GM23248 (cell line): ENCODE data around the gene SCAI. TPM values are rescaled to one million over a fixed set of nuclear protein-coding genes. Genes with fewer than 3 reads are reported as not detected.
"Not testable (repeated sequence)": the region's sequence is repeated elsewhere in the genome, so short reads cannot be mapped to it uniquely, and the experiment has no call there.

Source experiments
- DNase-seq: peaks from one replicate; pipeline ENCODE4 v3.0.0-alpha.2; 2015
- H2AFZ ChIP-seq: fragments of 200-600 bp; sonication (generic); 2 replicates; pipeline ENCODE4 v1.6.1; 2016; ENCODE audit warnings: antibody characterized with exemption
- H3F3A ChIP-seq: fragments of 200-600 bp; sonication (generic); 2 replicates; pipeline ENCODE4 v1.6.1; 2016; ENCODE audit warnings: mild to moderate bottlenecking, antibody characterized with exemption, mixed run types; ENCODE audit not compliant: insufficient read depth
- H3K27ac ChIP-seq: fragments of 200-600 bp; sonication (generic); 2 replicates; pipeline ENCODE4 v1.5.1; 2016; ENCODE audit warnings: mild to moderate bottlenecking
- H3K27me3 ChIP-seq: fragments of 200-600 bp; sonication (generic); replicated peaks from 2 replicates; pipeline ENCODE4 v1.6.1; 2016; ENCODE audit warnings: mild to moderate bottlenecking; ENCODE audit not compliant: insufficient read depth
- H3K36me3 ChIP-seq: fragments of 200-600 bp; sonication (generic); 2 replicates; pipeline ENCODE4 v1.6.1; 2016; ENCODE audit warnings: low read depth, mild to moderate bottlenecking
- H3K4me1 ChIP-seq: fragments of 200-600 bp; sonication (generic); 2 replicates; pipeline ENCODE4 v1.6.1; 2016; ENCODE audit warnings: mild to moderate bottlenecking; ENCODE audit not compliant: insufficient read depth
- H3K4me2 ChIP-seq: fragments of 200-600 bp; sonication (generic); one replicate; pipeline ENCODE4 v1.6.1; 2016; ENCODE audit warnings: mild to moderate bottlenecking; ENCODE audit not compliant: unreplicated experiment
- H3K4me3 ChIP-seq: fragments of 200-600 bp; sonication (generic); 2 replicates; pipeline ENCODE4 v1.5.1; 2016; ENCODE audit warnings: mild to moderate bottlenecking
- H3K79me2 ChIP-seq: fragments of 200-600 bp; sonication (generic); 2 replicates; pipeline ENCODE4 v1.6.1; 2016; ENCODE audit warnings: mild to moderate bottlenecking; ENCODE audit not compliant: insufficient read depth
- H3K9ac ChIP-seq: fragments of 200-600 bp; sonication (generic); 2 replicates; pipeline ENCODE4 v1.6.1; 2016; ENCODE audit warnings: mild to moderate bottlenecking
- H3K9me2 ChIP-seq: fragments of 200-600 bp; sonication (generic); 2 replicates; pipeline ENCODE4 v1.6.1; 2016; ENCODE audit warnings: mixed run types, mild to moderate bottlenecking, moderate library complexity; ENCODE audit not compliant: insufficient read depth
- H3K9me3 ChIP-seq: fragments of 200-600 bp; sonication (generic); one replicate; pipeline ENCODE4 v1.6.1; 2017; ENCODE audit warnings: low read depth
- H4K20me1 ChIP-seq: fragments of 200-600 bp; sonication (generic); 2 replicates; pipeline ENCODE4 v1.6.0; 2016; ENCODE audit not compliant: insufficient read depth
- EZH2 ChIP-seq: fragments of 200-600 bp; sonication (generic); IDR thresholded peaks from 2 replicates; pipeline ENCODE4 v1.6.1; 2018; ENCODE audit warnings: antibody characterized with exemption, mild to moderate bottlenecking; ENCODE audit not compliant: insufficient read depth, poor library complexity, severe bottlenecking
- EZH2phosphoT487 ChIP-seq: fragments of 200-600 bp; sonication (generic); IDR thresholded peaks from 2 replicates; pipeline ENCODE4 v1.6.1; 2018; ENCODE audit warnings: antibody characterized with exemption, moderate library complexity, mild to moderate bottlenecking, low read depth; ENCODE audit not compliant: insufficient read depth
- WGBS, 2 experiments: methylation state at CpG; one replicate each; pipeline ENCODE4 v1.1.6; 2015 to 2017; ENCODE audit warnings: low lambda C conversion rate in 2 of 2, low coverage in 1 of 2; ENCODE audit errors: missing lambda C conversion rate in 2 of 2; 5-methylcytosine and 5-hydroxymethylcytosine counted together
- in situ Hi-C: fragments of 300-500 bp; cut with MboI; formaldehyde crosslinking; loops from 2 replicates; pipeline ENCODE4 v1.15.0; 2020
- polyA plus RNA-seq: library from polyadenylated mRNA; unstranded; fragments of >200 nt; fragmentation: Nextera tagmentation; extraction: Ambion mirVana; gene quantifications from 2 replicates; pipeline ENCODE4 v1.2.1, GENCODE V29; 2016
- total RNA-seq: library from RNA; depleted of rRNA; stranded (reverse); fragments of >200 nt; shearing (Covaris generic); gene quantifications from 2 replicates; pipeline ENCODE4 v1.2.3, GENCODE V29; 2014

The SCAI gene
- total and polyA plus RNA-seq, 2 experiments from 2014 or later: 3.0 TPM

DNA sequence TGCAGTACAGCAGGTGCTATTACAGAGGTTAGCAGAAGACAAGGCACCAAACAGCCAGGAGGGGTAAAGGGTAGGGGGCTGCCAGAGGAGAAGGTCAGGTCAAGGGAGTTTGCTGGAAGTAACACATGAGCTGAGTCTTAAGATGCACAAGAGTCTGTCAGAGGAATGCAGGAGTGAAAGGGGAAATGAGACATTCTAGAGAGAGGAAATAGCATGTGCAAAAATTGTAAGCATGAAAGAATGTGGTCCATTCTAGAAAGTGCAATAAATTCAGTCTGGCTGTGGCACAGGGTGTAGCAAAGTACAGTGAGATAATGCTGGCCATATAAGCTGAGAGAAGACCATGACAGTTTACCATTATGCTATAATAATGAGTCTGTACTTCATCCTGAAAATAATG, 209.0 kb downstream of the SCAI start:
- H4K20me1 ChIP-seq: no peaks in the 10 kb centered on the region
- H3K27me3 ChIP-seq: no peaks in the 10 kb centered on the region
- H3K4me2 ChIP-seq: peak overlapping the region; percentile 43
- no peaks in the 10 kb centered on the region; the same call in 1 of the 2 replicates for H3K79me2 ChIP-seq
- TF ChIP-seq EZH2phosphoT487 (no peak), EZH2 (no peak)
- H3K9me3 ChIP-seq: no peaks in the 10 kb centered on the region
- H2AFZ ChIP-seq: no peak overlapping the region
- H3F3A ChIP-seq: peaks cover 13% of the 10 kb centered on the region; the same call in 1 of the 2 replicates
- H3K4me1 ChIP-seq: peaks cover 14% of the 10 kb centered on the region
- H3K36me3 ChIP-seq: peaks cover 21% of the 10 kb centered on the region
- H3K9ac ChIP-seq: no peak overlapping the region
- H3K27ac ChIP-seq: peak overlapping the region; percentile 5; the same call in 1 of the 2 replicates
- in situ Hi-C loops: loop anchor here (25.0 kb wide), 1 partner anchor 203 kb away; the partner anchor contains the start of gene SCAI
- no peaks in the 10 kb centered on the region for H3K9me2 ChIP-seq
- H3K4me3 ChIP-seq: no peak overlapping the region
- DNase-seq: peak; percentile 65

DNA sequence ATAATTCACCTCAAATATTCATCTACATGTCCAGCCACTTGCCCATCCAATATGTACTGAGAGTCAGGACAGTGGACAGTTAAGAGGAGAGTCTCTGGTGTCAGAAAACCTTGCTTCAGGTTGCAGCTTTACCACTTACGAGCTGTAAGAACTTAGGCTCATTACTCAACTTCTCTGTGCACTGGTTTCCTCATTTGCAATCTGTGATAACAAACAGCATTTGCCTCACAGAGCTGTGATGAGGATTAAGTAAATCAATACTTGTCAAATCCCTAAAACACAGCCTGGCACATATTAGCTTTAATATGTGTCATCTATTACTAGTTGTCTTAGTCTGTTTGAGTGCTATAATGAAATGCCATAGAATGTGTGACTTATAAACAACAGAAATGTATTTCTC, 211.0 kb downstream of the SCAI start:
- in situ Hi-C loops: loop anchor here (25.0 kb wide), 1 partner anchor 205 kb away; the partner anchor contains the start of gene SCAI
- Histone ChIP-seq H3K9ac (no peak overlapping the region), H3K27ac (no peak overlapping the region), H3K36me3 (peaks cover 38% of the 10 kb centered on the region), H3K79me2 (no peaks in the 10 kb centered on the region), H3K9me3 (no peaks in the 10 kb centered on the region), H4K20me1 (no peaks in the 10 kb centered on the region), H3K4me1 (peaks cover 14% of the 10 kb centered on the region), H3F3A (peaks cover 13% of the 10 kb centered on the region; the same call in 1 of the 2 replicates), H2AFZ (no peak overlapping the region), H3K4me2 (no peak overlapping the region), H3K27me3 (no peaks in the 10 kb centered on the region), H3K4me3 (no peak overlapping the region), H3K9me2 (no peaks in the 10 kb centered on the region)
- no peak for TF ChIP-seq EZH2
- no peak for TF ChIP-seq EZH2phosphoT487
- WGBS, 2 experiments: 89 to 97% methylated on average over 1 of the region's 1 CpG
- DNase-seq: no peak

DNA sequence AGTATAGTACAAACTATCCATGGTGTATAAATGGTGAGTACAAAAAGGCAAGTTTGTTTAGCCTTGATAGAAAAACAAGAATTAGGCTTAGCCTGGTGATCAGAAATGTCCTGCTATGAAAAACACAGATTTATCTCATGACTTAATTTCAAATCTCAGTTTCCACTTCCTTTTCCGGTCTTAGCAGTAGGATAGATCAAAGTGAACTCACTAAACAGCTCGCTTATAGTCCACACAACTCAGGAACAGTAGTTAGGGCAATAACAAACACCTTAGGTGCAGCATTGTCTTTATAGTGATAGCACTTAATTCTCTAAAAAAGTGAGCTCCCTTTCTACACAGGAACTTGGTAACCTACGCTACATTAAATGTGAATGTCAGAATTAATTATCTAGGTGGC, 213.9 kb downstream of the SCAI start:
- Histone ChIP-seq H3K36me3 (peaks cover 44% of the 10 kb centered on the region), H3K4me2 (no peak overlapping the region), H3K4me1 (peaks cover 7% of the 10 kb centered on the region), H3K79me2 (no peaks in the 10 kb centered on the region), H3K27me3 (no peaks in the 10 kb centered on the region), H3K9me2 (no peaks in the 10 kb centered on the region), H2AFZ (no peak overlapping the region), H3K4me3 (no peak overlapping the region), H3K27ac (no peak overlapping the region), H3K9ac (no peak overlapping the region), H4K20me1 (no peaks in the 10 kb centered on the region), H3K9me3 (no peaks in the 10 kb centered on the region), H3F3A (0 out of 2 replicates have a peak, but pooled peaks cover 1% of the 10 kb centered on the region)
- TF ChIP-seq EZH2phosphoT487 (no peak), EZH2 (no peak)
- in situ Hi-C loops: loop anchor here (25.0 kb wide), 1 partner anchor 208 kb away; the partner anchor contains the start of gene SCAI
- no peak for DNase-seq
- WGBS, 2 experiments: 98 to 99% methylated on average over 3 of the region's 3 CpGs

DNA sequence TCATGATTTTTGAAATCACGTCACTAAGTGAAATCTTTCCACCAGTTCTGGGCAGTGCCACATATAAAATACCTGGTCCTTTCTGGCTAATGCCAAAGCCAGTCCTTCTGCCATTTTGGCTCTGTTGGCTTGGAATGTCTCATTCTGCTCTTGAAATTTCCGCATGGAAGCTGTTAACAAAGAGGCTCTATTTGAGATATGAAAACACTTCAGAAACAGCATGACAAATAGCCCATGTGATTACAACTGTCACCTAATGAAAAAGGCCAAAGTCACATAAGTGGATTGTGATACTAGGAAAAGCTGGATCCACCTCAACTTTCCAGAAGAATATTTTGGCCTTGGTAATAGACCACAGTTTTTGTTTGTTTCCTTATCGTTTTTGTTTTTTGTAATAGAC, 215.2 kb downstream of the SCAI start:
- Histone ChIP-seq H3K4me2 (no peak overlapping the region), H4K20me1 (no peaks in the 10 kb centered on the region), H3K4me3 (no peak overlapping the region), H3K36me3 (peaks cover 44% of the 10 kb centered on the region), H3F3A (no peaks in the 10 kb centered on the region), H3K4me1 (no peaks in the 10 kb centered on the region), H3K9me3 (no peaks in the 10 kb centered on the region), H3K9me2 (no peaks in the 10 kb centered on the region), H3K79me2 (no peaks in the 10 kb centered on the region), H3K27me3 (no peaks in the 10 kb centered on the region), H3K27ac (no peak overlapping the region), H2AFZ (no peak overlapping the region), H3K9ac (no peak overlapping the region)
- 96 to 97% methylated on average over 3 of the region's 3 CpGs for WGBS, 2 experiments
- in situ Hi-C loops: loop anchor here (25.0 kb wide), 1 partner anchor 209 kb away; the partner anchor contains the start of gene SCAI
- TF ChIP-seq EZH2phosphoT487 (no peak), EZH2 (no peak)
- no peak for DNase-seq

DNA sequence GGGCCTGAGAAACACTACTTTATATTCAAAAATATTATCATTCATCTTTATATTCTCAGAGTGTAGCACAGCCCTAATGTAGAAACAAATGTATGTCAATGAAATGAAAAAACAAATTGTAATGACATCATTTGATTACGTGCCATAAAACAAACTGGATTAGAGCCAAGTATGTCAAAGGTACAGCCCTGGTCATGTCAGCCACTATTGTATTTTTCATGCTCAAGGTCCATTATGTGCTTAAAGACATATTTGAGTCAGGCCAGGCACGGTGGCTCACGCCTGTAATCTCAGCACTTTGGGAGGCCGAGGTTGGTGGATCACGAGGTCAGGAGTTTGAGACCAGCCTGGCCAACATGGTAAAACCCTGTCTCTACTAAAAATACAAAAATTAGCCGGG, 222.9 kb downstream of the SCAI start:
- H3K9me3 ChIP-seq, H3K27ac ChIP-seq, H3K79me2 ChIP-seq, H3K9ac ChIP-seq, H3F3A ChIP-seq, H3K9me2 ChIP-seq, H3K4me3 ChIP-seq, H2AFZ ChIP-seq, in situ Hi-C loops, H3K27me3 ChIP-seq, H4K20me1 ChIP-seq, H3K4me2 ChIP-seq, H3K4me1 ChIP-seq: not testable (repeated sequence)
- WGBS, 2 experiments: 86 to 87% methylated on average over 6 of the region's 6 CpGs
- H3K36me3 ChIP-seq: peaks cover 40% of the 10 kb centered on the region
- DNase-seq: peak; percentile 14
